KMS-11 (cell line): ENCODE results near the gene SLC8A1.

Experiments used
- H2AFZ ChIP-seq: fragments of 200-600 bp; sonication (generic); 2 replicates; pipeline ENCODE4 v1.6.1; 2016; ENCODE audit warnings: antibody characterized with exemption, mixed run types, low read depth
- H3K27ac ChIP-seq: fragments of 200-600 bp; sonication (generic); 2 replicates; pipeline ENCODE4 v1.6.1; 2016; ENCODE audit warnings: mild to moderate bottlenecking, mixed run types
- H3K27me3 ChIP-seq: fragments of 200-600 bp; sonication (generic); 2 replicates; pipeline ENCODE4 v1.6.1; 2017; ENCODE audit warnings: mild to moderate bottlenecking, low read depth, mixed run types, moderate library complexity; ENCODE audit not compliant: insufficient read depth
- H3K36me3 ChIP-seq: fragments of 200-600 bp; sonication (generic); 2 replicates; pipeline ENCODE4 v1.6.1; 2017; ENCODE audit warnings: mild to moderate bottlenecking, mixed run types; ENCODE audit not compliant: insufficient read depth
- H3K4me1 ChIP-seq: fragments of 200-600 bp; sonication (generic); 2 replicates; pipeline ENCODE4 v1.6.1; 2016; ENCODE audit warnings: mild to moderate bottlenecking, low read depth, mixed run types; ENCODE audit not compliant: poor library complexity, severe bottlenecking
- H3K4me2 ChIP-seq: fragments of 200-600 bp; sonication (generic); 2 replicates; pipeline ENCODE4 v1.7.0; 2016; ENCODE audit warnings: mild to moderate bottlenecking, mixed run types
- H3K4me3 ChIP-seq: fragments of 200-600 bp; sonication (generic); IDR thresholded peaks from 2 replicates; pipeline ENCODE4 v1.6.1; 2017; ENCODE audit warnings: low read depth, low read length, mixed read lengths; ENCODE audit not compliant: insufficient read depth
- H3K79me2 ChIP-seq: fragments of 200-600 bp; sonication (generic); 2 replicates; pipeline ENCODE4 v1.6.1; 2016; ENCODE audit warnings: low read depth, mixed run types; ENCODE audit not compliant: insufficient read depth
- H3K9ac ChIP-seq: fragments of 200-600 bp; sonication (generic); 2 replicates; pipeline ENCODE4 v1.6.1; 2016; ENCODE audit warnings: mild to moderate bottlenecking, mixed run types
- H4K20me1 ChIP-seq: fragments of 200-600 bp; sonication (generic); 2 replicates; pipeline ENCODE4 v1.6.1; 2016; ENCODE audit warnings: mild to moderate bottlenecking, mixed run types; ENCODE audit not compliant: insufficient read depth
- TF ChIP-seq, protein P1 (sequence below): fragments of 200-600 bp; sonication (generic); conservative IDR thresholded peaks from 2 replicates; pipeline ENCODE4 v1.6.1; 2017; ENCODE audit warnings: low read depth, mild to moderate bottlenecking, antibody characterized with exemption, low read length, moderate library complexity, mixed read lengths

The SLC8A1 gene

DNA sequence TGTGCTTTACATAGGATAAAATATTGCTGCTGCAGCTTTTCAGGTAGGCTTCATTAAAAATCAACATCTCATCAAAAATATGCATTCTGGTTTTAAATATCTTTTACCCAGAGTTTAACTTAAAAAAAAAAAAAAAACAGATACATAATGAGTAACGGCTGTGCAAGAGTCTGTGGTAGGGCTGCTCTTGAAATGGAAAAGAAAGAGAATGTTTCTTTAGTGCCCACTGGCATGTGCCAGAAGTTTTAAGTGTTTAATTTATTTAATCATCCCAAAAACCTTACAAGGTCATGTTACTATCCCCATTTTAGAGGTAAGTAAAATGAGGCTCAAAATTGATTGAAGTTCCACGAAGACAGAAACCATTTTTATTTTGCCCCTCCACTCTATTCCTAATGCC, 92.1 kb downstream of the SLC8A1 start:
- TF ChIP-seq, protein P1, sequence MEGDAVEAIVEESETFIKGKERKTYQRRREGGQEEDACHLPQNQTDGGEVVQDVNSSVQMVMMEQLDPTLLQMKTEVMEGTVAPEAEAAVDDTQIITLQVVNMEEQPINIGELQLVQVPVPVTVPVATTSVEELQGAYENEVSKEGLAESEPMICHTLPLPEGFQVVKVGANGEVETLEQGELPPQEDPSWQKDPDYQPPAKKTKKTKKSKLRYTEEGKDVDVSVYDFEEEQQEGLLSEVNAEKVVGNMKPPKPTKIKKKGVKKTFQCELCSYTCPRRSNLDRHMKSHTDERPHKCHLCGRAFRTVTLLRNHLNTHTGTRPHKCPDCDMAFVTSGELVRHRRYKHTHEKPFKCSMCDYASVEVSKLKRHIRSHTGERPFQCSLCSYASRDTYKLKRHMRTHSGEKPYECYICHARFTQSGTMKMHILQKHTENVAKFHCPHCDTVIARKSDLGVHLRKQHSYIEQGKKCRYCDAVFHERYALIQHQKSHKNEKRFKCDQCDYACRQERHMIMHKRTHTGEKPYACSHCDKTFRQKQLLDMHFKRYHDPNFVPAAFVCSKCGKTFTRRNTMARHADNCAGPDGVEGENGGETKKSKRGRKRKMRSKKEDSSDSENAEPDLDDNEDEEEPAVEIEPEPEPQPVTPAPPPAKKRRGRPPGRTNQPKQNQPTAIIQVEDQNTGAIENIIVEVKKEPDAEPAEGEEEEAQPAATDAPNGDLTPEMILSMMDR: no peak
- no peak overlapping the region for H3K27ac ChIP-seq
- H3K4me3 ChIP-seq: no peak overlapping the region
- no peaks in the 10 kb centered on the region for H3K79me2 ChIP-seq
- no peaks in the 10 kb centered on the region for H3K27me3 ChIP-seq
- no peak overlapping the region for H3K9ac ChIP-seq
- no peaks in the 10 kb centered on the region for H3K36me3 ChIP-seq
- H3K4me1 ChIP-seq: no peaks in the 10 kb centered on the region
- H2AFZ ChIP-seq: no peak overlapping the region
- H4K20me1 ChIP-seq: no peaks in the 10 kb centered on the region
- H3K4me2 ChIP-seq: no peak overlapping the region

DNA sequence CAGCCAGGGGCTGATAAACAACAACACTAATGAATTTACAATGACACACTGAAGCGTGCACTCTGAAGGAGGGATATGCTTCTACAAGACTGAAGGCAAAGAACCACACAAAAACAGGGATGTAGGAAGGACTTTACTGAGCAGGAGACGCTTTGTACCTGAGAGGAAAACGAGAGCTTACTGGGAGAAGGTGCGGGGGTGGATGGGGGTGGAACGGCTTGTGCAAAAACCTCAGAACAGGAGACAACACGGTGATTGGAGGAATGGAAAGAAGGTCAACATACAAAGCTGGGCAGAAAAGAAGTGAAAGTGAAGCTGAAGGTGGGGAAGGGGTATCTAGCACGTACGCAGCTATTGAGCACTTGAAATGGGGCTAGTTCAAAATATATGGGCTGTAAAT, 93.1 kb downstream of the SLC8A1 start:
- no peaks in the 10 kb centered on the region for H4K20me1 ChIP-seq
- no peaks in the 10 kb centered on the region for H3K79me2 ChIP-seq
- no peak overlapping the region for H3K4me2 ChIP-seq
- no peak overlapping the region for H3K27ac ChIP-seq
- TF ChIP-seq, protein P1: no peak
- no peak overlapping the region for H2AFZ ChIP-seq
- H3K27me3 ChIP-seq: no peaks in the 10 kb centered on the region
- no peaks in the 10 kb centered on the region for H3K4me1 ChIP-seq
- no peak overlapping the region for H3K4me3 ChIP-seq
- H3K9ac ChIP-seq: no peak overlapping the region
- H3K36me3 ChIP-seq: no peaks in the 10 kb centered on the region

DNA sequence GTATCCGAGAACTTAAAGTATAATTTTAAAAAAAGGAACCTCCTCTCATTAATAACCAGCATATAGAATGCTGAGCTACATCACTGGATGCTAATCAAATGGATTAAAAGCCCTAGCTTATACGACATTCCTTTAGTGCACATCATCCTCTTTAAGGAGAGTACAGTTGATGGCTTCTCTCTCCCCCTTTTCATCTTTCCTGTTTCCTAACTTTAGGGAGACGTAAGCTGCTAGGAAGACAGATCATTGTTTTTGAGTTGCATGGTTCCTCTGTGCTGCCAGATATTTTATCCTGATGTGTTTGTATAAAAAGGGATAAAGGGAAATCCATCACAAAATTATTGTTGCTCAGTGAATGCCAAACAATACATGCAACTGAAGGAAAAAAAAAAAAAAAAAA, 94.2 kb downstream of the SLC8A1 start:
- H3K4me2 ChIP-seq: no peak overlapping the region
- H4K20me1 ChIP-seq: no peaks in the 10 kb centered on the region
- H3K27ac ChIP-seq: no peak overlapping the region
- H3K36me3 ChIP-seq: no peaks in the 10 kb centered on the region
- H3K4me3 ChIP-seq: no peak overlapping the region
- H3K4me1 ChIP-seq: no peaks in the 10 kb centered on the region
- H3K9ac ChIP-seq: no peak overlapping the region
- TF ChIP-seq, protein P1: no peak
- no peaks in the 10 kb centered on the region for H3K27me3 ChIP-seq
- no peak overlapping the region for H2AFZ ChIP-seq
- no peaks in the 10 kb centered on the region for H3K79me2 ChIP-seq

DNA sequence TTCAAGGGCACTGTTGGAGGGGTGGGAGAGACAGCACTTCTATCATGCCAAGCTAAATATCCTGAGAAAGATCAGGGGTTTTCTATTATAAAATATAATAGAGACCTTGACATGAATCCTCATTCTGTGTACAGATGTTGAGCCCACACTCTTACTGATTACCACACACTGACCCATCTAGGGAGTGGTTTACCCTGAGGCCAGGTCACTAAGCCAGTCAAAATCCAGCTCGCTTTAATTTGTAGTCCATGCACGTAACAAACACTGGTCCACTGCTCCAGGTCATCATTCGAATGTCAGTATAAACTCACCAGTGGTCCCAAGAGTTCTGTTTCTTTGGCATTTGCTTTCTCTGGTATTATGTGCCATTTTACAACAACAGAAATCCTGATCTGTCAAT, 96.4 kb downstream of the SLC8A1 start:
- no peak overlapping the region for H3K4me2 ChIP-seq
- no peak overlapping the region for H3K4me3 ChIP-seq
- H4K20me1 ChIP-seq: no peaks in the 10 kb centered on the region
- H3K4me1 ChIP-seq: no peaks in the 10 kb centered on the region
- TF ChIP-seq, protein P1: no peak
- no peak overlapping the region for H3K9ac ChIP-seq
- no peaks in the 10 kb centered on the region for H3K79me2 ChIP-seq
- no peak overlapping the region for H2AFZ ChIP-seq
- no peak overlapping the region for H3K27ac ChIP-seq
- no peaks in the 10 kb centered on the region for H3K36me3 ChIP-seq
- H3K27me3 ChIP-seq: no peaks in the 10 kb centered on the region

DNA sequence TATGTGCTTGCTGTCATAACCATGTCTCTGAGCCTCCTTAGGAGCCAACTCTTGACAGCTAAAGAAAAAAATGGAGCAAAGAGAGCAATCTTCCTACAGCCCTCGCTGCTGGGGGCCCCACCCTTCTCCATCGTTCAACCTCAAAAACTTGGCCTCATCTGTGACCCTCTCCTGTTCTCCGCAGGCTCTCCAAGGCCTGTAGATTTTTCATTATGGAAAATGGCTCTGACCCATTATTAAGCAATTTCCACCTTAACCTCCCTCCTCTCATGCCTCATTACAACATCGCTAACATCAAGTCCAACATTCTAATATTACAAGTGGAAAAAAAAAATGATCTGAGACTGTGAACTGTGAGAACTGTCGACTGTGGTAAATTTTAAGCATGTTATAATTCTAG, 98.7 kb downstream of the SLC8A1 start:
- no peak overlapping the region for H3K27ac ChIP-seq
- H3K4me3 ChIP-seq: no peak overlapping the region
- TF ChIP-seq, protein P1: no peak
- no peaks in the 10 kb centered on the region for H3K79me2 ChIP-seq
- H3K9ac ChIP-seq: no peak overlapping the region
- H4K20me1 ChIP-seq: no peaks in the 10 kb centered on the region
- H3K27me3 ChIP-seq: no peaks in the 10 kb centered on the region
- H2AFZ ChIP-seq: no peak overlapping the region
- no peak overlapping the region for H3K4me2 ChIP-seq
- no peaks in the 10 kb centered on the region for H3K4me1 ChIP-seq
- no peaks in the 10 kb centered on the region for H3K36me3 ChIP-seq
